GM10248 (cell line): ENCODE results near the gene HERC3.

Source experiments
- CTCF ChIA-PET: fragments of 300-600 bp; sonication (Branson Sonifier 250); formaldehyde crosslinking; extraction: SDS; loops from one replicate; lab custom pipeline; 2021; ENCODE audit warnings: antibody characterized with exemption; lab: Yijun Ruan, JAX
- POLR2A ChIA-PET: fragments of 350-650 bp; sonication (Branson Sonifier 250); formaldehyde crosslinking; extraction: SDS; loops from one replicate; lab custom pipeline; 2020; ENCODE audit warnings: antibody characterized with exemption; lab: Yijun Ruan, JAX
- DNase-seq: peaks from one replicate; pipeline ENCODE4 v3.0.0; 2012; ENCODE audit errors: extremely low spot score
- TF ChIP-seq, protein P1 (sequence below): IDR thresholded peaks from 2 replicates; pipeline ENCODE4 v1.5.1; 2012; ENCODE audit warnings: mild to moderate bottlenecking, low read depth; ENCODE audit errors: extremely low read depth, missing control alignments, control extremely low read depth

HERC3 gene

GRCh38 chr4:88646528-88647280 lies 54.4 kb downstream of the HERC3 start:
- TF ChIP-seq, protein P1, sequence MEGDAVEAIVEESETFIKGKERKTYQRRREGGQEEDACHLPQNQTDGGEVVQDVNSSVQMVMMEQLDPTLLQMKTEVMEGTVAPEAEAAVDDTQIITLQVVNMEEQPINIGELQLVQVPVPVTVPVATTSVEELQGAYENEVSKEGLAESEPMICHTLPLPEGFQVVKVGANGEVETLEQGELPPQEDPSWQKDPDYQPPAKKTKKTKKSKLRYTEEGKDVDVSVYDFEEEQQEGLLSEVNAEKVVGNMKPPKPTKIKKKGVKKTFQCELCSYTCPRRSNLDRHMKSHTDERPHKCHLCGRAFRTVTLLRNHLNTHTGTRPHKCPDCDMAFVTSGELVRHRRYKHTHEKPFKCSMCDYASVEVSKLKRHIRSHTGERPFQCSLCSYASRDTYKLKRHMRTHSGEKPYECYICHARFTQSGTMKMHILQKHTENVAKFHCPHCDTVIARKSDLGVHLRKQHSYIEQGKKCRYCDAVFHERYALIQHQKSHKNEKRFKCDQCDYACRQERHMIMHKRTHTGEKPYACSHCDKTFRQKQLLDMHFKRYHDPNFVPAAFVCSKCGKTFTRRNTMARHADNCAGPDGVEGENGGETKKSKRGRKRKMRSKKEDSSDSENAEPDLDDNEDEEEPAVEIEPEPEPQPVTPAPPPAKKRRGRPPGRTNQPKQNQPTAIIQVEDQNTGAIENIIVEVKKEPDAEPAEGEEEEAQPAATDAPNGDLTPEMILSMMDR = no peak
- DNase-seq = no peak
- ChIA-PET POLR2A (no interaction called here), CTCF (interaction anchor here (0.8 to 1.3 kb wide), 3 partner anchors 9 to 107 kb away, joined by 3 read pairs; no protein-coding TSS in a partner anchor)

GRCh38 chr4:88649716-88650115 lies 57.4 kb downstream of the HERC3 start:
- DNase-seq = no peak
- ChIA-PET POLR2A (no interaction called here), CTCF (interaction anchor here (1.4 to 3.0 kb wide), 2 partner anchors 10 to 23 kb away, joined by 7 to 9 read pairs; no protein-coding TSS in a partner anchor)
- TF ChIP-seq, protein P1 = no peak

DNA sequence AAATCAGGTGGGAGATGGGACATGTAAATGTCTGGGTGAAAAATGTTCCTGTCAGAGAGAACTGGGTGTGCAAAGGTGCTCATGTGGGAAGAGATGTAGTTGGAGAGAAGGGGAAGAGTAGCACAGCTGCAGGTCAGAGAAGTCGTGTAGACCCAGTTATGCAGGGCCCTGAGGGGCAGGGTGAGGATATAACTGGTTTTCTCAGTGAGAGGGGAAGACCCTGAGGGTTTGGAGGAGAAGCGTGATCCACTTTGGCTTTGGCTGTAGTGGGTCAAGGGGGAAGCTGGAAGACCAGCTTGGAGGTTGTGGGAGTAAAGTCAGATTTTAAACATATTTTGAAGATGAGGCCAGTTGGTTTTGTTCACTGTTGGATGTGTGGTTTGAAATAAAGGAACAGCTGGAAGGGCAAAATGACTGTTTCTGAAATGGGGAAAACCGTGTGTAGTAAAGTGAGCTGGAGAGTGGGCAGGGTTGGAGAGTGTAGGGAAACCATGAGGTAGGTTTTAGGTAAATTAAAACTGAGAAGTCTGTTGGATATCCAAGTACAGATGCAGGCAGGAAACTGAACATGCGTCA lies 61.2 kb downstream of the HERC3 start:
- ChIA-PET POLR2A (no interaction called here), CTCF (interaction anchor here (0.7 to 3.4 kb wide), 5 partner anchors 12 to 114 kb away, joined by 3 to 12 read pairs (median 5); no protein-coding TSS in a partner anchor)
- TF ChIP-seq, protein P1 = no peak
- no peak for DNase-seq

- POLR2A ChIA-PET = no interaction called here
- no peak for DNase-seq
- CTCF ChIA-PET = interaction anchor here (1.3 to 3.4 kb wide), 2 partner anchors 42 to 115 kb away, joined by 4 to 12 read pairs; no protein-coding TSS in a partner anchor
- TF ChIP-seq, protein P1 = no peak
Measured at GRCh38 chr4:88655226-88655625, 62.9 kb downstream of the HERC3 start.

- peak; percentile 47 for DNase-seq
- TF ChIP-seq, protein P1 = peak; percentile 73
- ChIA-PET CTCF (interaction anchor here (0.7 to 1.4 kb wide), 16 partner anchors 8 to 628 kb away, joined by 3 to 34 read pairs (median 4); partner anchors contain the start of gene PYURF), POLR2A (no interaction called here)
Measured at GRCh38 chr4:88659055-88659889, 67.0 kb downstream of the HERC3 start.

GRCh38 chr4:88659890-88660208 lies 67.6 kb downstream of the HERC3 start:
- TF ChIP-seq, protein P1 = no peak
- POLR2A ChIA-PET = no interaction called here
- DNase-seq = no peak
- CTCF ChIA-PET = interaction anchor here (1.1 to 1.4 kb wide), 7 partner anchors 9 to 134 kb away, joined by 3 to 34 read pairs (median 7); no protein-coding TSS in a partner anchor
